HepG2 (cell line): ENCODE results near the gene CAMK2D.

Experiments used
- CTCF ChIP-seq: sonication (generic); formaldehyde crosslinking; IDR thresholded peaks from 2 replicates; pipeline ENCODE4 v1.5.0; 2020; ENCODE audit warnings: mild to moderate bottlenecking, missing genetic modification reagents, moderate library complexity
- ESRRA ChIP-seq: sonication (generic); formaldehyde crosslinking; IDR thresholded peaks from 2 replicates; pipeline ENCODE4 v1.5.1; 2020; ENCODE audit warnings: mild to moderate bottlenecking, low read depth, missing genetic modification reagents
- HMGXB4 ChIP-seq, 2 experiments: sonication (generic) in 1 of 2; formaldehyde crosslinking in 1 of 2; IDR thresholded peaks; 2 replicates each; pipeline versions ENCODE4 v1.4.0 to v1.6.1; 2018 to 2020; ENCODE audit warnings: missing genetic modification reagents in 2 of 2, borderline replicate concordance in 1 of 2, low read depth in 1 of 2, mild to moderate bottlenecking in 1 of 2, missing biosample characterization in 1 of 2
- JUN ChIP-seq: sonication (generic); formaldehyde crosslinking; IDR thresholded peaks from 2 replicates; pipeline ENCODE4 v1.4.0; 2020; ENCODE audit warnings: mild to moderate bottlenecking, missing genetic modification reagents
- NFRKB ChIP-seq: fragments of 450-650 bp; IDR thresholded peaks from 2 replicates; pipeline ENCODE4 v1.6.1; 2017
- PRDM15 ChIP-seq: sonication (generic); formaldehyde crosslinking; IDR thresholded peaks from 2 replicates; pipeline ENCODE4 v1.4.0; 2020; ENCODE audit warnings: missing genetic modification reagents
- PRPF4 ChIP-seq: fragments of 200-400 bp; formaldehyde crosslinking; IDR thresholded peaks from 2 replicates; pipeline ENCODE4 v1.6.1; 2016; ENCODE audit warnings: low read length, low read depth; ENCODE audit not compliant: poor library complexity, severe bottlenecking
- RFX5 ChIP-seq: IDR thresholded peaks from 2 replicates; pipeline ENCODE4 v1.6.1; 2011; ENCODE audit warnings: low read depth, low read length, improper control_type of control experiment
- THYN1 ChIP-seq: sonication (generic); formaldehyde crosslinking; IDR thresholded peaks from 2 replicates; pipeline ENCODE4 v1.8.1; 2023; ENCODE audit warnings: low read depth, mild to moderate bottlenecking, moderate library complexity, missing genetic modification reagents, borderline replicate concordance
- ZNF644 ChIP-seq: IDR thresholded peaks from 2 replicates; pipeline ENCODE4 v1.6.1; 2016; ENCODE audit warnings: low read depth
- ZSCAN30 ChIP-seq: sonication (generic); formaldehyde crosslinking; IDR thresholded peaks from 2 replicates; pipeline ENCODE4 v1.5.0; 2020; ENCODE audit warnings: mild to moderate bottlenecking, missing genetic modification reagents

- TF ChIP-seq THYN1: no peak
- no peak for TF ChIP-seq HMGXB4 (CRISPR knock-in tag; IDR thresholded peaks at IDR 0.05; ENCODE audit: borderline replicate concordance in 1 of 2, low read depth in 1 of 2)
- TF ChIP-seq CTCF: no peak
- no peak for TF ChIP-seq RFX5
- no peak for TF ChIP-seq ZSCAN30
- TF ChIP-seq ESRRA: no peak
- TF ChIP-seq NFRKB: no peak
- no peak for TF ChIP-seq JUN (CRISPR knock-in tag)
- peak; percentile 35; the same call in 1 of the 2 replicates for TF ChIP-seq ZNF644 (CRISPR knock-in tag)
- TF ChIP-seq PRPF4: no peak
- no peak for TF ChIP-seq PRDM15 (CRISPR knock-in tag)
Observed at GRCh38 chr4:113675731-113676697, 85.5 kb downstream of the CAMK2D start.
